ENCODE data around the gene JCHAIN.

GRCh38 chr4:70632028-70632427 lies 34.3 kb downstream of the JCHAIN start:
- no peak for TF ChIP-seq CTCF (conservative IDR thresholded peaks at IDR 0.05 in 1 of 2, IDR thresholded peaks at IDR 0.05 in 1 of 2; ENCODE audit: low read depth in 1 of 2, low read length in 2 of 2)
- no peak for TF ChIP-seq EZH2 (IDR thresholded peaks at IDR 0.05; ENCODE audit: low read length, missing control alignments)

Measured in fibroblast of lung (primary cell).